ENCODE measurements around the gene ZNF710. TPM values are rescaled to one million over a fixed set of nuclear protein-coding genes. Genes with fewer than 3 reads are reported as not detected.

ZNF710 gene
- total RNA-seq, 1 experiment from 2014 or later = 27.3 TPM

DNA sequence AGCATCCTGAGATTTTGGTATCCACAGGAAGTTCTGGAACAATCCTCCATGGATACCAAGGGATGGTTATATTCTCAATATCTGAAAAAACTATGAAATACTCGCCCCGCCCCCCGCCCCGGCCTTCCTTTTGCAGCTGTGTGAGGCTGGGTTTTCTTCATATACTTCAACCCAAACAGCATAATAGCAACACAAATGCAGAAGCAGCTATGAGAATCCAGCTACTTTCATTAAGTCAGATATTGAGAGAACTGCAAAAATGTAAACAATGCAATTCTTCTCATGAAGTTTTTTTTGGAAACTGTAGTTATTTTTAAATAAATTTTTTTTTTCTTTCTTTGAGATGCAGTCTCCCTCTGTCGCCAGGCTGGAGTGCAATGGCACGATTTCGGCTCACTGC is 112.0 kb downstream of the ZNF710 start:
- intact Hi-C loops (cut with micrococcal nuclease; ENCODE audit: unreplicated experiment) = no loop called here
- CTCF ChIA-PET = no interaction called here
- TF ChIP-seq, protein P1, sequence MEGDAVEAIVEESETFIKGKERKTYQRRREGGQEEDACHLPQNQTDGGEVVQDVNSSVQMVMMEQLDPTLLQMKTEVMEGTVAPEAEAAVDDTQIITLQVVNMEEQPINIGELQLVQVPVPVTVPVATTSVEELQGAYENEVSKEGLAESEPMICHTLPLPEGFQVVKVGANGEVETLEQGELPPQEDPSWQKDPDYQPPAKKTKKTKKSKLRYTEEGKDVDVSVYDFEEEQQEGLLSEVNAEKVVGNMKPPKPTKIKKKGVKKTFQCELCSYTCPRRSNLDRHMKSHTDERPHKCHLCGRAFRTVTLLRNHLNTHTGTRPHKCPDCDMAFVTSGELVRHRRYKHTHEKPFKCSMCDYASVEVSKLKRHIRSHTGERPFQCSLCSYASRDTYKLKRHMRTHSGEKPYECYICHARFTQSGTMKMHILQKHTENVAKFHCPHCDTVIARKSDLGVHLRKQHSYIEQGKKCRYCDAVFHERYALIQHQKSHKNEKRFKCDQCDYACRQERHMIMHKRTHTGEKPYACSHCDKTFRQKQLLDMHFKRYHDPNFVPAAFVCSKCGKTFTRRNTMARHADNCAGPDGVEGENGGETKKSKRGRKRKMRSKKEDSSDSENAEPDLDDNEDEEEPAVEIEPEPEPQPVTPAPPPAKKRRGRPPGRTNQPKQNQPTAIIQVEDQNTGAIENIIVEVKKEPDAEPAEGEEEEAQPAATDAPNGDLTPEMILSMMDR (conservative IDR thresholded peaks at IDR 0.05; ENCODE audit: low read depth, low read length) = no peak
- no peak for TF ChIP-seq EZH2 (IDR thresholded peaks at IDR 0.05; ENCODE audit: borderline replicate concordance, low read depth, low read length, poor library complexity, severe bottlenecking)
- Histone ChIP-seq H3K27me3 (replicated peaks; ENCODE audit: insufficient read depth, low read depth, low read length, poor library complexity) (no peaks in the 10 kb centered on the region), H3K4me3 (ENCODE audit: low read depth, low read length, poor library complexity, severe bottlenecking) (no peak overlapping the region), H3K27ac (ENCODE audit: low read depth, low read length, poor library complexity, severe bottlenecking) (no peak overlapping the region), H3K36me3 (ENCODE audit: insufficient read depth, low read length, poor library complexity, severe bottlenecking) (no peaks in the 10 kb centered on the region), H3K9me3 (ENCODE audit: low read depth, low read length, poor library complexity, severe bottlenecking) (peaks cover 7% of the 10 kb centered on the region), H3K4me1 (ENCODE audit: insufficient read depth, low read length, poor library complexity, severe bottlenecking) (no peaks in the 10 kb centered on the region)
- no TSS peak for BruUV-seq (replicated peaks)
- POLR2A ChIA-PET (ENCODE audit: low non-redundant PET) = no interaction called here
- DNase-seq (ENCODE audit: low spot score) = no peak

DNA sequence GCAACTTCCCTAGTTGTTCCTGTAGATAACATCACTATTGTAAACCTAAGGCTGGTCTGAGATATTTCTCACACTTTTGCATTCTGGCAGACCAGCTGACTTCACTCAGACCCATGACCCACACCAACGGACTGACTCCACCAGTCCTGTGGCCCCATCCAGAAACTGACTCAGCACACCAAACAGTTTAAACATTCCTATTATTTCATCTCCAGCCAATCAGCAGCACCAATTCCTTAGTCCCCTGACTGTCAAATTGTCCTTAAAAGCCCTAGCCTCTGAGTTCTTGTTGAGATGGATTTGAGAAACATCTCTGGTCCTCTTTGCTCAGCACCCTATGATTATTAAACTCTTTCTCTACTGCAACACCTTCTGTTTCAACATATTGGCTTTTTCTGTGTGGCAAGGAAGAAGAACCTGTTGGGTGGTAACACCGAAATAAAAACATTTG is 113.4 kb downstream of the ZNF710 start:
- no peaks in the 10 kb centered on the region for H3K4me1 ChIP-seq (ENCODE audit: insufficient read depth, low read length, poor library complexity, severe bottlenecking)
- intact Hi-C loops (cut with micrococcal nuclease; ENCODE audit: unreplicated experiment) = no loop called here
- TF ChIP-seq, protein P1 (conservative IDR thresholded peaks at IDR 0.05; ENCODE audit: low read depth, low read length) = no peak
- TF ChIP-seq EZH2 (IDR thresholded peaks at IDR 0.05; ENCODE audit: borderline replicate concordance, low read depth, low read length, poor library complexity, severe bottlenecking) = no peak
- H3K27ac ChIP-seq (ENCODE audit: low read depth, low read length, poor library complexity, severe bottlenecking) = no peak overlapping the region
- ChIA-PET CTCF (interaction anchor here (0.9 kb wide), 1 partner anchor 8 kb away, joined by 6 read pairs; no protein-coding TSS in a partner anchor), POLR2A (ENCODE audit: low non-redundant PET) (no interaction called here)
- H3K36me3 ChIP-seq (ENCODE audit: insufficient read depth, low read length, poor library complexity, severe bottlenecking) = no peaks in the 10 kb centered on the region
- peaks cover 7% of the 10 kb centered on the region for H3K9me3 ChIP-seq (ENCODE audit: low read depth, low read length, poor library complexity, severe bottlenecking)
- H3K27me3 ChIP-seq (replicated peaks; ENCODE audit: insufficient read depth, low read depth, low read length, poor library complexity) = no peaks in the 10 kb centered on the region
- H3K4me3 ChIP-seq (ENCODE audit: low read depth, low read length, poor library complexity, severe bottlenecking) = no peak overlapping the region
- no peak for DNase-seq (ENCODE audit: low spot score)
- BruUV-seq (replicated peaks) = no TSS peak

DNA sequence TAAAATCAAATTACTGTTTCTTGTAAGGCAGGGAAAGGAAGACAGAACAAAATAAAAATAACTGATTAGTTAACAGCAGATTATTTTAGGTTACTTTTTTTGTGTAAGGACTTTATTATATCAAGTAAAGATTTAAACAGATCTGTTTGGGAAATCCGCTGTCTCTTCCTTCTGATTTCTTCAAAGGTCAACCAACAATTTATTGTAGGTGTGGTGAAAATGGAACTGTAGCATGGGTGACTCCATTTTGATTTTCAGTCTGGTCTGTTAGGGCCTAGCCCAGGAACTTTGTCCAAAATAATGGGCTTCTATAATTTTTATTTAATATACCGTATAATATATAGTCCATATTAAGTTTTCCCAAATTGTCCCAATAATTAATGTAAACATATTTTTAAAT is 114.7 kb downstream of the ZNF710 start:
- Histone ChIP-seq H3K4me3 (ENCODE audit: low read depth, low read length, poor library complexity, severe bottlenecking) (no peak overlapping the region), H3K4me1 (ENCODE audit: insufficient read depth, low read length, poor library complexity, severe bottlenecking) (peaks cover 1% of the 10 kb centered on the region), H3K27me3 (replicated peaks; ENCODE audit: insufficient read depth, low read depth, low read length, poor library complexity) (no peaks in the 10 kb centered on the region), H3K9me3 (ENCODE audit: low read depth, low read length, poor library complexity, severe bottlenecking) (peaks cover 7% of the 10 kb centered on the region), H3K27ac (ENCODE audit: low read depth, low read length, poor library complexity, severe bottlenecking) (no peak overlapping the region), H3K36me3 (ENCODE audit: insufficient read depth, low read length, poor library complexity, severe bottlenecking) (no peaks in the 10 kb centered on the region)
- BruUV-seq (replicated peaks) = no TSS peak
- ChIA-PET POLR2A (ENCODE audit: low non-redundant PET) (no interaction called here), CTCF (no interaction called here)
- intact Hi-C loops (cut with micrococcal nuclease; ENCODE audit: unreplicated experiment) = no loop called here
- no peak for TF ChIP-seq EZH2 (IDR thresholded peaks at IDR 0.05; ENCODE audit: borderline replicate concordance, low read depth, low read length, poor library complexity, severe bottlenecking)
- TF ChIP-seq, protein P1 (conservative IDR thresholded peaks at IDR 0.05; ENCODE audit: low read depth, low read length) = no peak
- DNase-seq (ENCODE audit: low spot score) = no peak

Measured in A673 (cell line).